Parathyroid adenoma (tissue), 2 donors: Measurements from ENCODE around the gene PIAS2.
"Not testable (repeated sequence)": the region's sequence is repeated elsewhere in the genome, so short reads cannot be mapped to it uniquely, and the experiment has no call there.

Experiments used
- H2AFZ ChIP-seq: fragments of 300-600 bp; sonication (generic); one replicate; pipeline ENCODE4 v1.7.0; 2017; ENCODE audit warnings: antibody characterized with exemption, mild to moderate bottlenecking
- H3K27ac ChIP-seq: fragments of 300-600 bp; sonication (generic); one replicate; pipeline ENCODE4 v1.7.0; 2017
- H3K27me3 ChIP-seq: fragments of 300-600 bp; sonication (generic); one replicate; pipeline ENCODE4 v1.7.0; 2017; ENCODE audit warnings: low read length; ENCODE audit not compliant: control insufficient read depth, insufficient read depth
- H3K36me3 ChIP-seq: fragments of 300-600 bp; sonication (generic); one replicate; pipeline ENCODE4 v1.7.0; 2017; ENCODE audit warnings: low read length; ENCODE audit not compliant: control insufficient read depth, insufficient read depth
- H3K4me1 ChIP-seq: fragments of 300-600 bp; sonication (generic); one replicate; pipeline ENCODE4 v1.7.0; 2017; ENCODE audit warnings: control low read depth
- H3K4me2 ChIP-seq: fragments of 300-600 bp; sonication (generic); one replicate; pipeline ENCODE4 v1.7.0; 2017; ENCODE audit warnings: low read length
- H3K4me3 ChIP-seq: fragments of 300-600 bp; sonication (generic); one replicate; pipeline ENCODE4 v1.7.0; 2017; ENCODE audit warnings: low read depth, low read length
- H3K79me2 ChIP-seq: fragments of 300-600 bp; sonication (generic); one replicate; pipeline ENCODE4 v1.7.0; 2017; ENCODE audit warnings: control low read depth
- H3K9ac ChIP-seq: fragments of 300-600 bp; sonication (generic); one replicate; pipeline ENCODE4 v1.7.0; 2017; ENCODE audit warnings: mild to moderate bottlenecking
- H3K9me3 ChIP-seq: fragments of 300-600 bp; sonication (generic); one replicate; pipeline ENCODE4 v1.7.0; 2017; ENCODE audit warnings: low read length; ENCODE audit not compliant: control insufficient read depth
- CTCF ChIP-seq: fragments of 300-600 bp; sonication (generic); IDR thresholded peaks from one replicate; pipeline ENCODE4 v1.7.0; 2017; ENCODE audit warnings: antibody characterized with exemption, mild to moderate bottlenecking
- donor health status: primary hyperparathyroidism.

Gene PIAS2

GRCh38 chr18:46917108-46917802 lies at the start of gene PIAS2, which contains the start of gene KATNAL2:
Gene PIAS2, minus strand, starts transcription at chr18:46917507. Its CDS starts 162 bp downstream, at chr18:46917345.
Gene KATNAL2, plus strand, starts transcription at chr18:46917602. Its CDS starts 29,271 bp downstream, at chr18:46946873.
- Histone ChIP-seq H3K9me3 (no peaks in the 10 kb centered on the region), H3K9ac (peak within 1 kb of the TSS; percentile 71), H2AFZ (peak within 1 kb of the TSS; percentile 94), H3K27ac (peak within 1 kb of the TSS; percentile 96), H3K4me2 (peak within 1 kb of the TSS; percentile 89), H3K79me2 (peaks cover 27% of the 10 kb centered on the region), H3K27me3 (no peaks in the 10 kb centered on the region), H3K36me3 (no peaks in the 10 kb centered on the region), H3K4me1 (peaks cover 2% of the 10 kb centered on the region), H3K4me3 (peak within 1 kb of the TSS; percentile 83)
- peak; percentile 11 for TF ChIP-seq CTCF

- H3K27ac ChIP-seq, H3K4me1 ChIP-seq, H3K9me3 ChIP-seq, H3K4me3 ChIP-seq, H3K9ac ChIP-seq, H3K27me3 ChIP-seq, H3K4me2 ChIP-seq, H3K36me3 ChIP-seq, H2AFZ ChIP-seq, H3K79me2 ChIP-seq: not testable (repeated sequence)
Measured at GRCh38 chr18:46966266-46966665, 49.0 kb upstream of the PIAS2 start.

- not testable (repeated sequence) for H3K27ac ChIP-seq, H3K9me3 ChIP-seq, H3K36me3 ChIP-seq, H3K4me3 ChIP-seq, H3K79me2 ChIP-seq, H3K27me3 ChIP-seq, H3K9ac ChIP-seq, H3K4me2 ChIP-seq, H3K4me1 ChIP-seq, H2AFZ ChIP-seq
Measured at GRCh38 chr18:46964579-46965293, 47.4 kb upstream of the PIAS2 start.

- H3K36me3 ChIP-seq, H3K79me2 ChIP-seq, H3K27ac ChIP-seq, H3K4me1 ChIP-seq, H3K4me3 ChIP-seq, H3K27me3 ChIP-seq, H2AFZ ChIP-seq, H3K9me3 ChIP-seq, H3K4me2 ChIP-seq, H3K9ac ChIP-seq: not testable (repeated sequence)
Measured at GRCh38 chr18:46963656-46964578, 46.6 kb upstream of the PIAS2 start.

GRCh38 chr18:46958209-46958608 lies 40.9 kb upstream of the PIAS2 start:
- Histone ChIP-seq H3K4me1 (no peaks in the 10 kb centered on the region), H3K9me3 (no peaks in the 10 kb centered on the region), H3K36me3 (no peaks in the 10 kb centered on the region), H3K4me3 (no peak overlapping the region), H3K27ac (no peak overlapping the region), H3K4me2 (no peak overlapping the region), H3K9ac (no peak overlapping the region), H3K79me2 (no peaks in the 10 kb centered on the region), H2AFZ (no peak overlapping the region), H3K27me3 (no peaks in the 10 kb centered on the region)
- TF ChIP-seq CTCF = no peak

- H3K4me1 ChIP-seq = no peaks in the 10 kb centered on the region
- H3K27ac ChIP-seq = no peak overlapping the region
- no peak overlapping the region for H3K9ac ChIP-seq
- no peak overlapping the region for H3K4me3 ChIP-seq
- no peaks in the 10 kb centered on the region for H3K36me3 ChIP-seq
- no peaks in the 10 kb centered on the region for H3K27me3 ChIP-seq
- no peaks in the 10 kb centered on the region for H3K9me3 ChIP-seq
- no peak overlapping the region for H2AFZ ChIP-seq
- TF ChIP-seq CTCF = no peak
- H3K4me2 ChIP-seq = no peak overlapping the region
- no peaks in the 10 kb centered on the region for H3K79me2 ChIP-seq
Measured at GRCh38 chr18:46953195-46953594, 35.9 kb upstream of the PIAS2 start.
